Natural killer cell (primary cell): Measurements from ENCODE around the gene LRATD1. TPM values are rescaled to one million over a fixed set of nuclear protein-coding genes. Genes with fewer than 3 reads are reported as not detected.

ENCODE experiments used
- ATAC-seq, 3 donors: fragments of 150-1000 bp in 2 of 3; fragments of 200-7000 bp in 1 of 3; cut with Tn5 transposase; 1 replicate in 1 of 3; 2 replicates in 2 of 3; pipeline ENCODE4 v1.10.0; 2021; ENCODE audit warnings: mild to moderate bottlenecking in 2 of 3, moderate library complexity in 2 of 3
- DNase-seq, 2 donors: peaks; one replicate each; pipeline versions ENCODE4 v3.0.0 to v3.0.0-alpha.2; 2013 to 2021; ENCODE audit warnings: mixed read lengths in 1 of 2
- H3K27ac ChIP-seq: one replicate; pipeline ENCODE4 v1.5.1; 2013; ENCODE audit warnings: mild to moderate bottlenecking, low read length
- H3K27me3 ChIP-seq: one replicate; pipeline ENCODE4 v1.6.1; 2013; ENCODE audit warnings: low read length; ENCODE audit not compliant: control insufficient read depth, insufficient read depth
- H3K36me3 ChIP-seq: one replicate; pipeline ENCODE4 v1.6.1; 2013; ENCODE audit warnings: low read length; ENCODE audit not compliant: control insufficient read depth, insufficient read depth
- H3K4me1 ChIP-seq: one replicate; pipeline ENCODE4 v1.6.1; 2013; ENCODE audit warnings: low read length; ENCODE audit not compliant: control insufficient read depth, insufficient read depth
- H3K4me3 ChIP-seq: one replicate; pipeline ENCODE4 v1.5.1; 2013; ENCODE audit warnings: low read length
- H3K9me3 ChIP-seq: one replicate; pipeline ENCODE4 v1.6.1; 2013; ENCODE audit warnings: low read length; ENCODE audit not compliant: control insufficient read depth, insufficient read depth
- H3K27ac Mint-ChIP-seq, 2 donors: one replicate each; pipeline ENCODE4 v1.8.0; 2022; ENCODE audit warnings: mild to moderate bottlenecking in 2 of 2, mixed read lengths in 2 of 2, moderate library complexity in 1 of 2
- H3K27me3 Mint-ChIP-seq, 2 donors: one replicate each; pipeline ENCODE4 v1.8.0; 2022; ENCODE audit warnings: low read depth in 2 of 2, mixed read lengths in 2 of 2
- H3K36me3 Mint-ChIP-seq: one replicate; pipeline ENCODE4 v1.8.0; 2022; ENCODE audit warnings: mixed read lengths
- H3K4me1 Mint-ChIP-seq, 2 donors: one replicate each; pipeline ENCODE4 v1.8.0; 2022; ENCODE audit warnings: mixed read lengths in 2 of 2
- H3K4me3 Mint-ChIP-seq: one replicate; pipeline ENCODE4 v1.8.0; 2022; ENCODE audit warnings: mild to moderate bottlenecking, moderate library complexity, mixed read lengths
- H3K9me3 Mint-ChIP-seq, 2 donors: one replicate each; pipeline ENCODE4 v1.8.0; 2022; ENCODE audit warnings: mixed read lengths in 2 of 2
- WGBS: methylation state at CpG from one replicate; pipeline ENCODE4 v1.1.7; 2013; ENCODE audit warnings: missing lambda C conversion rate; ENCODE audit not compliant: insufficient coverage; 5-methylcytosine and 5-hydroxymethylcytosine counted together
- intact Hi-C: fragments of 100-400 bp; cut with micrococcal nuclease; formaldehyde crosslinking; loops from one replicate; pipeline ENCODE4 v1.14.2; 2022
- total RNA-seq, 4 donors: library from RNA; stranded (reverse); fragments of 120-200 nt in 1 of 4; gene quantifications; one replicate each; pipeline versions ENCODE4 v1.2.3 to v1.2.4, GENCODE V29; 2013 to 2022
- TF ChIP-seq, protein P1 (sequence below): fragments of 200-600 bp; IDR thresholded peaks from one replicate; pipeline ENCODE4 v1.8.0; 2022; ENCODE audit warnings: antibody characterized with exemption

The LRATD1 gene
- total RNA-seq, 3 donors from 2014 or later (not counting 1 experiment from before 2014, with no cell fraction given), result not detected

DNA sequence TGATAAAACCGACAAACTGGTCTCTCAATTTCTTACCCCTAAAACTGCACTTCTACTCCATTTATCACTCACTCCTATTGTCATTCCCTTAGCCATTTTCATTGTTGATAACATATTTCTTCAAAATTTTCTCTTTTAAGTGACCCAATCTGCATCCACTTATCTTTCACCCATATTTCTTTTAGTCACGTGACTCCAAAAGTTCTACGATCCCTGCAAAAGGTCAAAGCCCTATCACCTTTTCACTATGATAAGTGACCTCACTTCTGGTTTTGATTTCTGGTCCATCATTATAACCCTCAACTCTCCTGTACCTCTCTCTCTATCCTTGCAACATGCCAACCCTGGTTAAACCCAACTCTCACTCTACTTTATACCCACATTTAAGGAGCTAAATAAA is 49.1 kb downstream of the LRATD1 start:
- Mint-ChIP-seq H3K36me3 (no peaks in the 10 kb centered on the region), H3K27me3 (no peaks in the 10 kb centered on the region), H3K4me1 (no peaks in the 10 kb centered on the region), H3K4me3 (no peak overlapping the region), H3K9me3 (peaks cover 2 to 5% of the 10 kb centered on the region in 2 donors), H3K27ac (no peak overlapping the region)
- Histone ChIP-seq H3K27ac (no peak overlapping the region), H3K9me3 (no peaks in the 10 kb centered on the region), H3K27me3 (no peaks in the 10 kb centered on the region), H3K4me3 (no peak overlapping the region), H3K36me3 (no peaks in the 10 kb centered on the region), H3K4me1 (no peaks in the 10 kb centered on the region)
- 74% methylated on average over 3 of the region's 3 CpGs for WGBS
- DNase-seq, result no peak
- intact Hi-C loops, result no loop called here
- TF ChIP-seq, protein P1, sequence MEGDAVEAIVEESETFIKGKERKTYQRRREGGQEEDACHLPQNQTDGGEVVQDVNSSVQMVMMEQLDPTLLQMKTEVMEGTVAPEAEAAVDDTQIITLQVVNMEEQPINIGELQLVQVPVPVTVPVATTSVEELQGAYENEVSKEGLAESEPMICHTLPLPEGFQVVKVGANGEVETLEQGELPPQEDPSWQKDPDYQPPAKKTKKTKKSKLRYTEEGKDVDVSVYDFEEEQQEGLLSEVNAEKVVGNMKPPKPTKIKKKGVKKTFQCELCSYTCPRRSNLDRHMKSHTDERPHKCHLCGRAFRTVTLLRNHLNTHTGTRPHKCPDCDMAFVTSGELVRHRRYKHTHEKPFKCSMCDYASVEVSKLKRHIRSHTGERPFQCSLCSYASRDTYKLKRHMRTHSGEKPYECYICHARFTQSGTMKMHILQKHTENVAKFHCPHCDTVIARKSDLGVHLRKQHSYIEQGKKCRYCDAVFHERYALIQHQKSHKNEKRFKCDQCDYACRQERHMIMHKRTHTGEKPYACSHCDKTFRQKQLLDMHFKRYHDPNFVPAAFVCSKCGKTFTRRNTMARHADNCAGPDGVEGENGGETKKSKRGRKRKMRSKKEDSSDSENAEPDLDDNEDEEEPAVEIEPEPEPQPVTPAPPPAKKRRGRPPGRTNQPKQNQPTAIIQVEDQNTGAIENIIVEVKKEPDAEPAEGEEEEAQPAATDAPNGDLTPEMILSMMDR, result no peak
- no peak for ATAC-seq
